Posterior cingulate gyrus (tissue), 11 donors: Measurements from ENCODE around the gene DYRK4.

Source experiments
- DNase-seq, 10 donors: peaks; one replicate each; pipeline versions ENCODE4 v3.0.0 to v3.0.0-alpha.2; 2020 to 2021; ENCODE audit warnings: mixed read lengths in 3 of 10
- intact Hi-C: fragments of 100-400 bp; cut with DNase I; formaldehyde crosslinking; loops from one replicate; pipeline ENCODE4 v1.15.1; 2023

Gene DYRK4

GRCh38 chr12:4563336-4563735 lies 1.3 kb downstream of the DYRK4 start:
- DNase-seq: no peak
- intact Hi-C loops: no loop called here

GRCh38 chr12:4564818-4565217 lies 2.8 kb downstream of the DYRK4 start:
- no peak for DNase-seq
- intact Hi-C loops: no loop called here

- DNase-seq: no peak
- intact Hi-C loops: no loop called here
These were observed 4.5 kb downstream of the DYRK4 start for GRCh38 chr12:4566474-4566873.

GRCh38 chr12:4567073-4567881 lies 5.3 kb downstream of the DYRK4 start:
- DNase-seq: peak in 1 of 10 donors; percentile 52
- intact Hi-C loops: no loop called here

- intact Hi-C loops: no loop called here
These were observed 7.3 kb downstream of the DYRK4 start for GRCh38 chr12:4569261-4569660.

GRCh38 chr12:4572680-4573079 lies 10.7 kb downstream of the DYRK4 start:
- intact Hi-C loops: no loop called here
- no peak for DNase-seq

More at GRCh38 chr12:4569261-4569660, 7.3 kb downstream of the DYRK4 start:
- DNase-seq: no peak

GRCh38 chr12:4579305-4580102 lies 17.5 kb downstream of the DYRK4 start:
- DNase-seq: no peak
- intact Hi-C loops: no loop called here

GRCh38 chr12:4580281-4580688 lies 18.3 kb downstream of the DYRK4 start:
- intact Hi-C loops: no loop called here
- no peak for DNase-seq

- intact Hi-C loops: no loop called here
- DNase-seq: no peak
These were observed 22.3 kb downstream of the DYRK4 start for GRCh38 chr12:4584281-4584680.

- intact Hi-C loops: no loop called here
- no peak for DNase-seq
These were observed 22.9 kb downstream of the DYRK4 start for GRCh38 chr12:4584896-4585295.

GRCh38 chr12:4586500-4586899 lies 24.5 kb downstream of the DYRK4 start:
- no peak for DNase-seq
- intact Hi-C loops: no loop called here

- intact Hi-C loops: no loop called here
- DNase-seq: no peak
These were observed 25.1 kb downstream of the DYRK4 start for GRCh38 chr12:4587108-4587507.

- DNase-seq: no peak
These were observed 26.9 kb downstream of the DYRK4 start for GRCh38 chr12:4588916-4589315.

GRCh38 chr12:4589941-4590340 lies 27.9 kb downstream of the DYRK4 start:
- DNase-seq: no peak
- intact Hi-C loops: no loop called here

More at GRCh38 chr12:4588916-4589315, 26.9 kb downstream of the DYRK4 start:
- intact Hi-C loops: no loop called here

GRCh38 chr12:4591180-4591687 lies 29.2 kb downstream of the DYRK4 start:
- intact Hi-C loops: no loop called here
- no peak for DNase-seq

GRCh38 chr12:4595881-4596280 lies 33.9 kb downstream of the DYRK4 start:
- intact Hi-C loops: no loop called here
- no peak for DNase-seq

- DNase-seq: no peak
- intact Hi-C loops: loop anchor here (5.0 kb wide), 1 partner anchor 154 kb away; no protein-coding TSS in a partner anchor
These were observed 41.4 kb downstream of the DYRK4 start for GRCh38 chr12:4603421-4603820.

GRCh38 chr12:4603946-4604345 lies 41.9 kb downstream of the DYRK4 start:
- no peak for DNase-seq
- intact Hi-C loops: loop anchor here (1.0 to 5.0 kb wide), 2 partner anchors 44 to 153 kb away; no protein-coding TSS in a partner anchor

GRCh38 chr12:4604684-4605193 lies 42.7 kb downstream of the DYRK4 start:
- DNase-seq: peak; percentile 68 to 97 (median 80)

GRCh38 chr12:4607056-4607455 lies 45.0 kb downstream of the DYRK4 start:
- intact Hi-C loops: no loop called here
- DNase-seq: no peak

More at GRCh38 chr12:4604684-4605193, 42.7 kb downstream of the DYRK4 start:
- intact Hi-C loops: loop anchor here (1.0 to 5.0 kb wide), 2 partner anchors 44 to 153 kb away; no protein-coding TSS in a partner anchor

GRCh38 chr12:4609071-4609470 lies 47.1 kb downstream of the DYRK4 start:
- intact Hi-C loops: no loop called here
- DNase-seq: no peak
